Measurements from ENCODE around the gene ITGA5. TPM values are rescaled to one million over a fixed set of nuclear protein-coding genes. Genes with fewer than 3 reads are reported as not detected.
A peak's percentile ranks its signal among the peaks of the same experiment; 100 is the strongest.

Gene ITGA5
- total and polyA plus RNA-seq, 9 of the 15 experiments (the other 6 are each of a cell fraction or from before 2014, with no cell fraction given), result 9.1 to 82.1 (median 47.4) TPM

DNA sequence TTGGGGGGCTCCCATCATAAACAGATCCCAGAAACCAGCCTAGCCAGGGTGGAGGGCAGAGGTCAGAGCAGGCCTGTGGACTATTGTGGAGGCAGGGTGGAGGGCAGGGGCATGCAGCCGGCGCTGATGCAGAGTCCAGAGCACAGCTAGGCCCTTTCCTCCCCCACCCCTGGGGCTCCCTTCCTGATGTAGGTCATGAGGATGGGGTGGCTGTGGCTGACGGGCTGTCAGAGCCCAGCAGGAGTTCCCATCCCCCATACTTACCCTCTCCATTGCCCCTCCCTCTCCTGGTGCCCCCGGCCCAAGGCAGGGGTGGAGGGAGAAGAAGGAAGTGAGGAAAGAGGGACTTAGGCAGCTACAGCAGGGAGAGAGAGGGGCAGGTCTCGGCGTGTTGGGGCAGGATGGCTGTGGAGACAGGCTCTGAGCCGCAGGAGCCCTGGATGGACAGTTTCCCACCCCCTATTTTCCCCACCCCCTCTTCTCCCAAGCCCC lies 28.8 kb downstream of the ITGA5 start (continued):
- TF ChIP-seq, protein P1, sequence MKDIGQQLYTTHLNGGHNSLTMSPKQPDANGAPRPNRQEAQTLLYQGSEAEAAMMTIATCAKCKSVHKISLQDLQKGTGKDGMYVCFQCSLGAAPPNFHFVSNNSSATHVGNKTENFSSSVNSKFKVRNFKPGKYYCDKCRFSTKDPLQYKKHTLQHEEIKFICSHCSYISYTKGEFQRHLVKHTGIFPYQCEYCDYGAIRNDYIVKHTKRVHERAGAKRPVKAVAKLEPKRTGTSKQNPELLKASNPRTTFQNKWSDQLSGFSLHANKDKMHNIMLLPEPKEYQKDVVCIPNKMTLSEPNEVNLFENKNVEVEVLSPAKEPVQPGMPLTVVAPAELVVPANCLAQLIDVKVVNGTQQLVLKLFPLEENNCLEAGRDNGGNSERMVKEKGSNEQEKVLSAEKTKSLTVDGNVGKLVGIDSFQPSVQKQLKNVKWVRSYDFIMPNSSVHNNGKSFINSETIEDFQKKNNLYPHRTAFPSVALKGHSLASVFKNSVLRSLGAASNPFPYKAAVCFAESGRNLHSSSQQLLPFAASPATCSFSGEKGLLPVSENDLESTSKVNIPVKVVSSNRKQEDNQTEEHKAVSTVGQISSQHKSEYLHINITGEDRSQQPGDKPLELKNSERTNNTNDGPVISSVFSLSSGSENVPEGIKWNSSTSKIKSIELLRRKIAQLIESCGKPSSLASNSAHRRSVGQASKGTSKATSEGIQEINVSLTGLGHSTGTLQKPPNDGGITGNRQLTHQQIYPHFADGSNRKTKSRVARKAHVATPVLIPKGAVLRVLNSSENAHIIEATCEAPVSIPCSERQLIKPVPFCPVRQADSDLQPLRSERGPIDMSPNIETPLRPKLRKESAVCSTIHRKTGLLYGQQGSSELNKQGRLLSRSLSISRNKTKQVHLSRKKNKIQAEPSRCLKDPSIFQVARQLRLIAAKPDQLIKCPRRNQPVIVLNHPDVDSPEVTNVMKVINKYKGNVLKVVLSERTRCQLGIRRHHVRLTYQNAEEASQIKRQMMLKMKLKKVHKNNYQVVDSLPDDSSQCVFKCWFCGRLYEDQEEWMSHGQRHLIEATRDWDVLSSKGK (CRISPR knock-in tag; IDR thresholded peaks at IDR 0.05), result no peak
- TF ChIP-seq SMARCE1 (IDR thresholded peaks at IDR 0.05), result no peak
- TF ChIP-seq, protein P2, sequence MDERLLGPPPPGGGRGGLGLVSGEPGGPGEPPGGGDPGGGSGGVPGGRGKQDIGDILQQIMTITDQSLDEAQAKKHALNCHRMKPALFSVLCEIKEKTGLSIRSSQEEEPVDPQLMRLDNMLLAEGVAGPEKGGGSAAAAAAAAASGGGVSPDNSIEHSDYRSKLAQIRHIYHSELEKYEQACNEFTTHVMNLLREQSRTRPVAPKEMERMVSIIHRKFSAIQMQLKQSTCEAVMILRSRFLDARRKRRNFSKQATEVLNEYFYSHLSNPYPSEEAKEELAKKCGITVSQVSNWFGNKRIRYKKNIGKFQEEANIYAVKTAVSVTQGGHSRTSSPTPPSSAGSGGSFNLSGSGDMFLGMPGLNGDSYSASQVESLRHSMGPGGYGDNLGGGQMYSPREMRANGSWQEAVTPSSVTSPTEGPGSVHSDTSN (CRISPR knock-in tag; IDR thresholded peaks at IDR 0.05; ENCODE audit: low read depth), result no peak
- TF ChIP-seq, protein P2 (tag; conservative IDR thresholded peaks at IDR 0.05; ENCODE audit: low read depth), result no peak
- TF ChIP-seq CTBP1 (IDR thresholded peaks at IDR 0.05; ENCODE audit: borderline replicate concordance), result peak; percentile 59
- TF ChIP-seq SMARCC2 (IDR thresholded peaks at IDR 0.05; ENCODE audit: low read depth), result no peak
- TF ChIP-seq TCF3 (CRISPR knock-in tag; IDR thresholded peaks at IDR 0.05), result no peak
- TF ChIP-seq, protein P3, sequence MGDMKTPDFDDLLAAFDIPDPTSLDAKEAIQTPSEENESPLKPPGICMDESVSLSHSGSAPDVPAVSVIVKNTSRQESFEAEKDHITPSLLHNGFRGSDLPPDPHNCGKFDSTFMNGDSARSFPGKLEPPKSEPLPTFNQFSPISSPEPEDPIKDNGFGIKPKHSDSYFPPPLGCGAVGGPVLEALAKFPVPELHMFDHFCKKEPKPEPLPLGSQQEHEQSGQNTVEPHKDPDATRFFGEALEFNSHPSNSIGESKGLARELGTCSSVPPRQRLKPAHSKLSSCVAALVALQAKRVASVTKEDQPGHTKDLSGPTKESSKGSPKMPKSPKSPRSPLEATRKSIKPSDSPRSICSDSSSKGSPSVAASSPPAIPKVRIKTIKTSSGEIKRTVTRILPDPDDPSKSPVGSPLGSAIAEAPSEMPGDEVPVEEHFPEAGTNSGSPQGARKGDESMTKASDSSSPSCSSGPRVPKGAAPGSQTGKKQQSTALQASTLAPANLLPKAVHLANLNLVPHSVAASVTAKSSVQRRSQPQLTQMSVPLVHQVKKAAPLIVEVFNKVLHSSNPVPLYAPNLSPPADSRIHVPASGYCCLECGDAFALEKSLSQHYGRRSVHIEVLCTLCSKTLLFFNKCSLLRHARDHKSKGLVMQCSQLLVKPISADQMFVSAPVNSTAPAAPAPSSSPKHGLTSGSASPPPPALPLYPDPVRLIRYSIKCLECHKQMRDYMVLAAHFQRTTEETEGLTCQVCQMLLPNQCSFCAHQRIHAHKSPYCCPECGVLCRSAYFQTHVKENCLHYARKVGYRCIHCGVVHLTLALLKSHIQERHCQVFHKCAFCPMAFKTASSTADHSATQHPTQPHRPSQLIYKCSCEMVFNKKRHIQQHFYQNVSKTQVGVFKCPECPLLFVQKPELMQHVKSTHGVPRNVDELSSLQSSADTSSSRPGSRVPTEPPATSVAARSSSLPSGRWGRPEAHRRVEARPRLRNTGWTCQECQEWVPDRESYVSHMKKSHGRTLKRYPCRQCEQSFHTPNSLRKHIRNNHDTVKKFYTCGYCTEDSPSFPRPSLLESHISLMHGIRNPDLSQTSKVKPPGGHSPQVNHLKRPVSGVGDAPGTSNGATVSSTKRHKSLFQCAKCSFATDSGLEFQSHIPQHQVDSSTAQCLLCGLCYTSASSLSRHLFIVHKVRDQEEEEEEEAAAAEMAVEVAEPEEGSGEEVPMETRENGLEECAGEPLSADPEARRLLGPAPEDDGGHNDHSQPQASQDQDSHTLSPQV (IDR thresholded peaks at IDR 0.05), result peak; percentile 57; the same call in 1 of the 2 replicates
- no peak for TF ChIP-seq SREBF1 (IDR thresholded peaks at IDR 0.05; ENCODE audit: borderline replicate concordance, low read depth, low read length)
- TF ChIP-seq ARID2 (IDR thresholded peaks at IDR 0.05), result no peak
- TF ChIP-seq LARP7 (IDR thresholded peaks at IDR 0.05), result no peak
- TF ChIP-seq, protein P4, sequence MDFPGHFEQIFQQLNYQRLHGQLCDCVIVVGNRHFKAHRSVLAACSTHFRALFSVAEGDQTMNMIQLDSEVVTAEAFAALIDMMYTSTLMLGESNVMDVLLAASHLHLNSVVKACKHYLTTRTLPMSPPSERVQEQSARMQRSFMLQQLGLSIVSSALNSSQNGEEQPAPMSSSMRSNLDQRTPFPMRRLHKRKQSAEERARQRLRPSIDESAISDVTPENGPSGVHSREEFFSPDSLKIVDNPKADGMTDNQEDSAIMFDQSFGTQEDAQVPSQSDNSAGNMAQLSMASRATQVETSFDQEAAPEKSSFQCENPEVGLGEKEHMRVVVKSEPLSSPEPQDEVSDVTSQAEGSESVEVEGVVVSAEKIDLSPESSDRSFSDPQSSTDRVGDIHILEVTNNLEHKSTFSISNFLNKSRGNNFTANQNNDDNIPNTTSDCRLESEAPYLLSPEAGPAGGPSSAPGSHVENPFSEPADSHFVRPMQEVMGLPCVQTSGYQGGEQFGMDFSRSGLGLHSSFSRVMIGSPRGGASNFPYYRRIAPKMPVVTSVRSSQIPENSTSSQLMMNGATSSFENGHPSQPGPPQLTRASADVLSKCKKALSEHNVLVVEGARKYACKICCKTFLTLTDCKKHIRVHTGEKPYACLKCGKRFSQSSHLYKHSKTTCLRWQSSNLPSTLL (IDR thresholded peaks at IDR 0.05), result no peak
- TF ChIP-seq ZNF644 (tag; IDR thresholded peaks at IDR 0.05; ENCODE audit: low read depth), result no peak
- TF ChIP-seq ZFP36 (IDR thresholded peaks at IDR 0.05; ENCODE audit: low read depth, low read length, partially characterized antibody), result no peak
- TF ChIP-seq SRSF1 (IDR thresholded peaks at IDR 0.05; ENCODE audit: low read depth, low read length), result no peak
- no peak for TF ChIP-seq CEBPG (CRISPR knock-in tag; IDR thresholded peaks at IDR 0.05)
- no peak for TF ChIP-seq CEBPG (tag; conservative IDR thresholded peaks at IDR 0.05 in 1 of 2, IDR thresholded peaks at IDR 0.05 in 1 of 2)
